Progenitor cell of endocrine pancreas (in vitro differentiated cells): Measurements from ENCODE around the gene SRRD. TPM values are rescaled to one million over a fixed set of nuclear protein-coding genes. Genes with fewer than 3 reads are reported as not detected.
"Not testable (repeated sequence)": the region's sequence is repeated elsewhere in the genome, so short reads cannot be mapped to it uniquely, and the experiment has no call there.

Experiments
- DNase-seq: peaks from one replicate; pipeline ENCODE4 v3.0.0; 2021; ENCODE audit warnings: low spot score; ENCODE audit not compliant: unreplicated experiment
- H3K27ac Mint-ChIP-seq: 2 replicates; pipeline ENCODE4 v1.8.0; 2021; ENCODE audit warnings: mild to moderate bottlenecking, moderate library complexity, mixed read lengths
- H3K27me3 Mint-ChIP-seq: 2 replicates; pipeline ENCODE4 v1.8.0; 2021; ENCODE audit warnings: mixed read lengths
- H3K36me3 Mint-ChIP-seq: 2 replicates; pipeline ENCODE4 v1.8.0; 2022; ENCODE audit warnings: mixed read lengths; ENCODE audit not compliant: insufficient read depth
- H3K4me1 Mint-ChIP-seq: 2 replicates; pipeline ENCODE4 v1.8.0; 2021; ENCODE audit warnings: low read depth, mixed read lengths
- H3K4me3 Mint-ChIP-seq: 2 replicates; pipeline ENCODE4 v1.8.0; 2021; ENCODE audit warnings: low read depth, mild to moderate bottlenecking, moderate library complexity, mixed read lengths
- H3K9me3 Mint-ChIP-seq: 2 replicates; pipeline ENCODE4 v1.8.0; 2021; ENCODE audit warnings: low read depth, mixed read lengths
- CTCF ChIP-seq: fragments of 200-600 bp; sonication (generic); IDR thresholded peaks from one replicate; pipeline ENCODE4 v1.5.0; 2021; ENCODE audit warnings: antibody characterized with exemption, mild to moderate bottlenecking; ENCODE audit not compliant: unreplicated experiment
- total RNA-seq: library from RNA; stranded (reverse); gene quantifications from 2 replicates; pipeline ENCODE4 v1.2.1, GENCODE V29; 2021

SRRD gene
- total RNA-seq, 1 donor from 2014 or later = 23.2 TPM

- no peaks in the 10 kb centered on the region for H3K36me3 Mint-ChIP-seq
- H3K27me3 Mint-ChIP-seq = no peaks in the 10 kb centered on the region
- TF ChIP-seq CTCF = no peak
- H3K27ac Mint-ChIP-seq = no peak overlapping the region
- H3K9me3 Mint-ChIP-seq = no peaks in the 10 kb centered on the region
- no peak overlapping the region for H3K4me3 Mint-ChIP-seq
- H3K4me1 Mint-ChIP-seq = no peaks in the 10 kb centered on the region
- no peak for DNase-seq
Observed at GRCh38 chr22:26527167-26527566, 43.5 kb downstream of the SRRD start.

GRCh38 chr22:26527574-26528465 is 44.1 kb downstream of the SRRD start:
- DNase-seq = no peak
- H3K4me1 Mint-ChIP-seq = no peaks in the 10 kb centered on the region
- no peaks in the 10 kb centered on the region for H3K27me3 Mint-ChIP-seq
- H3K27ac Mint-ChIP-seq = no peak overlapping the region
- no peaks in the 10 kb centered on the region for H3K9me3 Mint-ChIP-seq
- no peaks in the 10 kb centered on the region for H3K36me3 Mint-ChIP-seq
- TF ChIP-seq CTCF = no peak
- no peak overlapping the region for H3K4me3 Mint-ChIP-seq

GRCh38 chr22:26528518-26528917 is 44.8 kb downstream of the SRRD start:
- H3K9me3 Mint-ChIP-seq, DNase-seq, H3K4me1 Mint-ChIP-seq, H3K36me3 Mint-ChIP-seq, H3K27me3 Mint-ChIP-seq, H3K4me3 Mint-ChIP-seq, H3K27ac Mint-ChIP-seq: not testable (repeated sequence)

GRCh38 chr22:26529345-26529744 is 45.7 kb downstream of the SRRD start:
- no peaks in the 10 kb centered on the region for H3K9me3 Mint-ChIP-seq
- no peaks in the 10 kb centered on the region for H3K36me3 Mint-ChIP-seq
- H3K27me3 Mint-ChIP-seq = no peaks in the 10 kb centered on the region
- no peak overlapping the region for H3K4me3 Mint-ChIP-seq
- no peak for DNase-seq
- no peak for TF ChIP-seq CTCF
- H3K4me1 Mint-ChIP-seq = no peaks in the 10 kb centered on the region
- H3K27ac Mint-ChIP-seq = no peak overlapping the region

GRCh38 chr22:26534171-26534855 is 50.6 kb downstream of the SRRD start:
- no peak overlapping the region for H3K4me3 Mint-ChIP-seq
- H3K36me3 Mint-ChIP-seq = peaks cover 2% of the 10 kb centered on the region
- no peaks in the 10 kb centered on the region for H3K9me3 Mint-ChIP-seq
- no peaks in the 10 kb centered on the region for H3K4me1 Mint-ChIP-seq
- no peak for DNase-seq
- no peak for TF ChIP-seq CTCF
- no peaks in the 10 kb centered on the region for H3K27me3 Mint-ChIP-seq
- no peak overlapping the region for H3K27ac Mint-ChIP-seq
